Hepatocyte (in vitro differentiated cells): Measurements from ENCODE around the gene ALOX15. TPM values are rescaled to one million over a fixed set of nuclear protein-coding genes. Genes with fewer than 3 reads are reported as not detected.

ENCODE experiments used
- DNase-seq: peaks from one replicate; pipeline ENCODE4 v3.0.0-alpha.2; 2016; ENCODE audit warnings: low spot score
- H2AFZ ChIP-seq: fragments of 200-600 bp; sonication (generic); 2 replicates; pipeline ENCODE4 v1.6.0; 2016; ENCODE audit warnings: antibody characterized with exemption, mild to moderate bottlenecking
- H3K27ac ChIP-seq: fragments of 200-600 bp; sonication (generic); 2 replicates; pipeline ENCODE4 v1.5.1; 2016; ENCODE audit warnings: mild to moderate bottlenecking
- H3K27me3 ChIP-seq: fragments of 200-600 bp; sonication (generic); 2 replicates; pipeline ENCODE4 v1.6.1; 2016
- H3K36me3 ChIP-seq: fragments of 200-600 bp; sonication (generic); replicated peaks from 2 replicates; pipeline ENCODE4 v1.5.1; 2016; ENCODE audit warnings: low read depth; ENCODE audit not compliant: insufficient read depth
- H3K4me1 ChIP-seq: fragments of 200-600 bp; sonication (generic); 2 replicates; pipeline ENCODE4 v1.5.1; 2016; ENCODE audit warnings: mild to moderate bottlenecking, moderate library complexity; ENCODE audit not compliant: insufficient read depth
- H3K4me2 ChIP-seq: fragments of 200-600 bp; sonication (generic); 2 replicates; pipeline ENCODE4 v1.6.0; 2016
- H3K4me3 ChIP-seq: fragments of 200-600 bp; sonication (generic); 2 replicates; pipeline ENCODE4 v1.5.1; 2016; ENCODE audit warnings: mild to moderate bottlenecking
- H3K79me2 ChIP-seq: fragments of 200-600 bp; sonication (generic); 2 replicates; pipeline ENCODE4 v1.6.0; 2017; ENCODE audit warnings: mild to moderate bottlenecking
- H3K9me2 ChIP-seq: fragments of 200-600 bp; sonication (generic); replicated peaks from 2 replicates; pipeline ENCODE4 v1.6.0; 2017; ENCODE audit warnings: mild to moderate bottlenecking; ENCODE audit not compliant: insufficient read depth
- H3K9me3 ChIP-seq: fragments of 200-600 bp; sonication (generic); 2 replicates; pipeline ENCODE4 v1.5.1; 2016; ENCODE audit warnings: low read depth, mild to moderate bottlenecking
- H4K20me1 ChIP-seq: fragments of 200-600 bp; sonication (generic); 2 replicates; pipeline ENCODE4 v1.6.0; 2016; ENCODE audit warnings: mild to moderate bottlenecking; ENCODE audit not compliant: insufficient read depth, poor library complexity, severe bottlenecking
- EZH2 ChIP-seq: fragments of 200-600 bp; sonication (generic); IDR thresholded peaks from 2 replicates; pipeline ENCODE4 v1.6.1; 2016; ENCODE audit warnings: antibody characterized with exemption, mild to moderate bottlenecking, borderline replicate concordance
- EZH2phosphoT487 ChIP-seq: fragments of 200-600 bp; sonication (generic); IDR thresholded peaks from one replicate; pipeline ENCODE4 v1.6.1; 2018; ENCODE audit warnings: antibody characterized with exemption, mild to moderate bottlenecking, low read depth, moderate library complexity; ENCODE audit not compliant: unreplicated experiment, severe bottlenecking
- WGBS: methylation state at CpG from one replicate; pipeline ENCODE4 v1.1.6; 2016; ENCODE audit warnings: low lambda C conversion rate; ENCODE audit errors: missing lambda C conversion rate; 5-methylcytosine and 5-hydroxymethylcytosine counted together
- polyA plus RNA-seq: library from polyadenylated mRNA; unstranded; fragments of >200 nt; fragmentation: Nextera tagmentation; extraction: Ambion mirVana; gene quantifications from 2 replicates; pipeline ENCODE4 v1.2.1, GENCODE V29; 2016
- total RNA-seq: library from RNA; depleted of rRNA; stranded (reverse); fragments of >200 nt; gene quantifications from 2 replicates; pipeline ENCODE4 v1.2.3, GENCODE V29; 2014
- TF ChIP-seq, protein P1 (sequence below): fragments of 200-600 bp; sonication (generic); IDR thresholded peaks from 2 replicates; pipeline ENCODE4 v1.5.1; 2016; ENCODE audit warnings: antibody characterized with exemption, mild to moderate bottlenecking; ENCODE audit not compliant: poor library complexity

ALOX15 gene
- total and polyA plus RNA-seq, 2 experiments from 2014 or later: 2.1 to 5.5 TPM

DNA sequence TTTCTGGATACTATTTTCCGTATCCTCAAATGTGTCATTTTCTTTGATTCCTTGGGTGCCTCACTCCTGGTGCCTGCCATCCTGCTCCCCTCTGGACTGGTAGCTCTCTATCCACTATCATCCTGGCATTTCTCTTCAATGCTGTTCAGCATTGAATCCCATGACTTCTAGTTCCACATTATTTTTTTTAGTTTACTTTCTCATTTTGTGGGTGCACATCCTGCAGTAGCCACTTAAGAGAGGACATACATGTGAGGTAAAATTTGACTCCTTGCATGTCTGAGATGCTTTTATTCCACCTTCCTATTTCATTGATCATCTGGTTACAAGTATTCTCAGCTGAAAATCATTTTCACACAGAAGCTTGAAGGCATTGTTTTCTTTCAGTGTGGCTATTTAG is 19.1 kb downstream of the ALOX15 start:
- 96% methylated on average over 1 of the region's 1 CpG for WGBS
- no peak for TF ChIP-seq EZH2
- no peak for TF ChIP-seq EZH2phosphoT487
- TF ChIP-seq, protein P1, sequence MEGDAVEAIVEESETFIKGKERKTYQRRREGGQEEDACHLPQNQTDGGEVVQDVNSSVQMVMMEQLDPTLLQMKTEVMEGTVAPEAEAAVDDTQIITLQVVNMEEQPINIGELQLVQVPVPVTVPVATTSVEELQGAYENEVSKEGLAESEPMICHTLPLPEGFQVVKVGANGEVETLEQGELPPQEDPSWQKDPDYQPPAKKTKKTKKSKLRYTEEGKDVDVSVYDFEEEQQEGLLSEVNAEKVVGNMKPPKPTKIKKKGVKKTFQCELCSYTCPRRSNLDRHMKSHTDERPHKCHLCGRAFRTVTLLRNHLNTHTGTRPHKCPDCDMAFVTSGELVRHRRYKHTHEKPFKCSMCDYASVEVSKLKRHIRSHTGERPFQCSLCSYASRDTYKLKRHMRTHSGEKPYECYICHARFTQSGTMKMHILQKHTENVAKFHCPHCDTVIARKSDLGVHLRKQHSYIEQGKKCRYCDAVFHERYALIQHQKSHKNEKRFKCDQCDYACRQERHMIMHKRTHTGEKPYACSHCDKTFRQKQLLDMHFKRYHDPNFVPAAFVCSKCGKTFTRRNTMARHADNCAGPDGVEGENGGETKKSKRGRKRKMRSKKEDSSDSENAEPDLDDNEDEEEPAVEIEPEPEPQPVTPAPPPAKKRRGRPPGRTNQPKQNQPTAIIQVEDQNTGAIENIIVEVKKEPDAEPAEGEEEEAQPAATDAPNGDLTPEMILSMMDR: no peak
- Histone ChIP-seq H4K20me1 (no peaks in the 10 kb centered on the region), H2AFZ (no peak overlapping the region), H3K9me2 (no peaks in the 10 kb centered on the region), H3K9me3 (no peaks in the 10 kb centered on the region), H3K36me3 (no peaks in the 10 kb centered on the region), H3K4me2 (no peak overlapping the region), H3K27me3 (no peaks in the 10 kb centered on the region), H3K4me1 (peaks cover 12% of the 10 kb centered on the region), H3K79me2 (no peaks in the 10 kb centered on the region), H3K4me3 (no peak overlapping the region), H3K27ac (no peak overlapping the region)
- no peak for DNase-seq

DNA sequence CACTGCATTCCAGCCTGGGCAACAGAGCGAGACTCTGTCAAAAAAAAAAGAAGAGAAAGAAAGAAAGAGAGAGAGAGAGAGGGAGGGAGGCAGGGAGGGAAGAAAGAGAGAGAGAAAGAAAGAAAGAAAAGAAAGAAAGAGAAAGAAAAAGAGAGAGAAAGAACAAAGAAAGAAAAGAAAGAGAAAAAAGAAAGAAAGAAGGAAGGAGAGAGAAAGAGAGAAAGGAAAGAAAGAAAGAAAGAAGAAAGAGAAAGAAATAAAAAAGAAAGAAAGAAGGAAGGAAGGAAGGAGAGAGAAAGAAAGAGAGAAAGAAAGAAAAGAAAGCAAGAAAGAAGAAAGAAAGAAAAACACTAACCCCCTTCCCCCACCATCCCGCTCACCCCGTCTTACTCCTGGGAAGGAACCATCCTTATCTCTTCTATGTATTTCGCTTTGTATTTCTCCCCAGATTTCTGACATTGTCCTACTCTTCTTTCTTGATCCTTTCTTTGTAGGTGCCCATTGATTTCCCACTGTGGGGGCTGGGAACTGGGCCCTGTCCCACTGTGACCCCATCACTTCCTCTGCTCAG is 20.9 kb downstream of the ALOX15 start:
- Histone ChIP-seq H3K4me1 (peaks cover 10% of the 10 kb centered on the region), H3K9me3 (no peaks in the 10 kb centered on the region), H3K36me3 (no peaks in the 10 kb centered on the region), H3K79me2 (peaks cover 2% of the 10 kb centered on the region), H3K9me2 (no peaks in the 10 kb centered on the region), H3K27me3 (no peaks in the 10 kb centered on the region), H2AFZ (no peak overlapping the region), H3K27ac (no peak overlapping the region), H3K4me2 (no peak overlapping the region), H4K20me1 (no peaks in the 10 kb centered on the region), H3K4me3 (no peak overlapping the region)
- DNase-seq: no peak
- TF ChIP-seq, protein P1: no peak
- TF ChIP-seq EZH2: no peak
- TF ChIP-seq EZH2phosphoT487: no peak
- 95% methylated on average over 4 of the region's 4 CpGs for WGBS

DNA sequence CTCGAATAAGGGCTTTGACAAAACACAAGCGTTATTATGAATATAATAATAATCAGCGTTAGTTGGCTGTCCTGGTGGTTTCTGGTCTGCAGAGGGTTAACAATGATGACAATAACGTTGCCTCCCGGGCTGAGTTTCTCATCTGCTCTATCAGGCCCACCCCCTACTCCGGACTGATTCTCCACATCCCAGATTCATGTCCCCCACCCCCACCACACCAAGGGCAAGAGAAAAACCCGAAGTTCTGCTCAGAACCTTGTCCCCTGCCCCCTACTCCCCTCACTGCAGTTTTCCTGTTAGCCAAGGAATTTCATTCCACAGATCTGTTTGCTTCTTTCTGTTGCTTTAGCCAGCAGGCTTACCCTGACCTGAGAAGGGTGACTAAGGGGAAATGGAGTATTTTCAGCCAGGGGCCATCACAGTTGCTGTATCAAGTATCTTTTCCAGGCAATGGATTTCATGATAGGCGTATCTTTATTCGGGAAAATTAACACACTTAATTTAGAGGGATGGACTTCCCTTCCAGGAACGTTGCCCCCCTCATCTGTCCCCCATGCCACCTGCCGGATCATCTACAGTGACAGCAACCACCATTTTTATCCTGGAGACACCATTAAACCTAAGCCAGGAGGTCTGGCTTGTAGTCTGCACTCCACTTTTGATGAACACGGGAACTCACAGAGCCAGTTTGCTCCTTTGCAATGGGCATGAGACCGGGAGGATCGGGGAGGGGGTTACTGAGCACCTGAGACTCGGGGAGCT is 23.7 kb downstream of the ALOX15 start:
- no peaks in the 10 kb centered on the region for H3K4me1 ChIP-seq
- TF ChIP-seq, protein P1: no peak
- TF ChIP-seq EZH2phosphoT487 (no peak), EZH2 (no peak)
- no peak overlapping the region for H3K4me3 ChIP-seq
- peaks cover 23% of the 10 kb centered on the region for H3K79me2 ChIP-seq
- H3K27me3 ChIP-seq: no peaks in the 10 kb centered on the region
- H2AFZ ChIP-seq: no peak overlapping the region
- no peak overlapping the region for H3K27ac ChIP-seq
- 57% methylated on average over 15 of the region's 15 CpGs for WGBS
- no peaks in the 10 kb centered on the region for H3K36me3 ChIP-seq
- no peaks in the 10 kb centered on the region for H3K9me3 ChIP-seq
- no peak overlapping the region for H3K4me2 ChIP-seq
- H4K20me1 ChIP-seq: no peaks in the 10 kb centered on the region
- no peaks in the 10 kb centered on the region for H3K9me2 ChIP-seq
- no peak for DNase-seq
